NCI-H2227 (cell line): ENCODE data around the gene IMMP1L.

Source experiments
- DNase-seq: peaks from one replicate; lab custom pipeline; 2025; ENCODE audit not compliant: unreplicated experiment; lab: John Stamatoyannopoulos, UW

The IMMP1L gene

DNA sequence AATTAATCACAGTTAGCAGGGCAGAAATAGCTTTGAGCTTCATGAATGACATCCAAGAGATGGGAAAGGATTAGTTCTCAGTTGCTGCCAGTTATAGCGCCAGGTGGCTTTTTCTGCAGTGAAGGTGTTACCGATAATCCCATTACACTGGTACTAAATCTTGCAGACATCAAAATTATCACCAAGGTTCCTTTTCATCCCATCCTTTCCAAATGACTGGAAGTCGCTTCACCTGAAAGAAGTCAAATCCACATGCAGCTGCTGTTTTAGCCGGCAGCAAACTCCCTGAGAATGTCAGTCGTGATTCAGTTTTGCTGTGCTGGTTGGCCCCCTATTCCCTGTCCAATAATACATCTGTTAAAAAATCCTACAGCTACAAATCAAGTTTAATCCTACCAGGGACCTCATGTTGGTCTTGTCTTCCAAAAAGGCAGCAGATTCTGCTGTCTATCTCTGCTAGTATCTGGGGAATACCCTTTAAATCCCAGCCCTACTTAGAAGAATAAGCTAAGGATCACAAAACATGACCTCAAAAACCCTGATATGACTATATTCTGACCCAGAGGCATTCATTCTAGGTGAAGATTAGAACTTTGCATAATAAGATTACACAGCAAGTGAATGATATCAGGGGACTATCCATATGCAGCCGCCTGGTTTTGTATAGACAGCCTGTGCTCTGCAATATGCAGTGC is 31.7 kb downstream of the IMMP1L start:
- no peak for DNase-seq

DNA sequence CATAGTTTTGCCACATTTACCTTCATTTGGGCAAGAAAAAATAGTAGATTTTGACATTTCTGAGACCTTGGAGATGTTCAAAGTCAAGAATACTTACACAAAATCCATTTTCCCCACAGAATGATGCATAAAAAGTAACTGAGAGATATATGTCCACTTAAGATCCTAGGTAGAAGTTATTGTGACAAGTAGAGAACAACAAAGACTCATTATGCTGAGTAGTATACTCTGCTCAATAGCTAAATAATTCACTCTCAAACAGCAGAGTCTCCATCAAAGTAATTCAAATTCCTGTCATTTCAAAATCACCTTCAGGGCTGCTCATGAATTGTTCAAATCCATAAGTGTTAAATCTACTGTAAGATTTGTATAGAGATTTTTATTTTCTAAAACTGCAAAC is 35.3 kb downstream of the IMMP1L start:
- no peak for DNase-seq

DNA sequence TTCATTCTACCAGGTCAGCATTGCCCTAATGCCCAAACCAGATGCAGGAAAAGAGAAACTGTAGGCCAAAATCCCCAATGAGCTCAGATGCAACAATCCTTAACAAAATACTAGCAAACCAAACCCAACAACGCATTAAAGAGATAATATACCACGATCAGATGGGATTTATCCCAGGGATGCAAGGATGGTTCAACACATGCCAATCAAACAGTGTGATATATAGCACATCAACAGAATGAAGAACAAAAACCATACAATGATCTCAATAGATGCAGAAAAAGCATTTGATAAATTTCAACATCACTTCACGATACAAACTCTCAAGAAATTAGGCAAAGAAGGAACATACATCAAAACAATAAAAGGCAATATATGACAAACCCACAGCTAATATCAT is 45.0 kb downstream of the IMMP1L start:
- DNase-seq = no peak

DNA sequence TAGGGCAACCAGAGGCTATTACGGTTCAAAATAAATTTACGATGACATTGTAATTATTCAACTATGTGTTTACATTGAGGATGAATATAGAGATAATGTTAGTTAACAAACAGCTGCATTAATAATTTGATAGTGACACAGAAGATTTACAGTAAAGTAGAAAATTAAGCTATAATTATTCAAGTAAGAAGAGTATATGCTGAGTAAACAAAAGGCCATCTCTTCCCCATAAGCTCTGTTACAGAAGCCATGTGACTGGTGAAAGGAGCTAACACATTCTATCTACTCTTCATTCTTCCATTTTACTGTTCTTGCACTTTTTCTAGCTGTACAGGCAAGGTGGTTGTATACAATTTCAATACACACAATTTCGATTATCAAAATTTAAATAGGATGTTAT is 54.2 kb downstream of the IMMP1L start:
- no peak for DNase-seq

DNA sequence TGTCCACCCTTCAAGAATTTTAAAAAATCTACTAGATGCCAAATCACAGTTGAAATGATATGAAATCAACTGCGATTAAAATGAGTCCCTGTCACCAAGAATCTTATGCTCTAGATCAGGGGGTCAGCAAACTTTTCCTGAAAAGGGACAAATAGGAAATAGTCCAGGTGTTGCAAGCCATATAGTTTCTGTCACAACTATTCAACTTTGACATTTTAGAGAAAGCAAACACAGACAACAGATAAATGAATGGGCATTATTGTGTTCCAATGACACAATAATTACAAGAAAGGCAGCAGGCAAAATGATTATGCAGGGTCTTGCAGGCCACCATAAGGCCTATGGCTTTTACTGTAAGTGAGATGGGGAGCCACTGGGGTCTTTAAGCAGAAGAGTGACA is 58.6 kb downstream of the IMMP1L start:
- no peak for DNase-seq

DNA sequence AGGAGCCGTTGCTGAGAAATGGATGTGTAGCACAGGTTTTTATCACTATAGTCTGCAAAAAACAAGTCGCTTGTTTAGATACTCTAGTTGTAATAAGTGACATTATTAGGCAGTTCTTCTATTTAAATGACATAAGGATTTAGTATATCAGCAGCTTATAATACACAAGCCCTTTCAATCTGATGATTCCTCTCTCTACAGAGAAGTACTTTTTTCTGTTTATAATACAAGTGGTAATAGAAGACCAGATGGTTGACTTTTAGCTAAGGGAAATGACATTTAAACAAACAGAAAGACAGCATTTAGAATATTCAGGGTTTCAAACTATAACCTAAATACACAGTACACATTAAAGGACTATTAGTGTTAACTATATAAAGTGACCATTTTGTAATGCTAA is 60.4 kb downstream of the IMMP1L start:
- DNase-seq = no peak

DNA sequence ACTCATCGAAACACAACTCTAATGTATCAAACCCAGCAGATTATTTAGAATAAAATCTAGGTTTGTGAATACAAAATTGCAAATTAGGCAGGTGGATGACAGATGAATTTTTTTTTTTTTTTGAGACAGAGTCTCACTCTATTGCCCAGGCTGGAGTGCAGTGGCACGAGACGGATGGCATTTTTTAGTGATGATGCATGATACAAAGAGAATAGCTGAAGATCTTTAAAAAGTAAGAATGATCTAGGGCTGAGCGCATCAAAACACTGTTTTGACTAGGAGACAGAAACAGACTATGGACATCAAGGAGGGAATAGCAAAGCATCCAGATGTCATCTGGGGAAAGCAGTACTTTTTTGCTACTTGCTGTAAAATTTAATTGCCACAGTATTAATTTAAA is 63.8 kb downstream of the IMMP1L start:
- no peak for DNase-seq

DNA sequence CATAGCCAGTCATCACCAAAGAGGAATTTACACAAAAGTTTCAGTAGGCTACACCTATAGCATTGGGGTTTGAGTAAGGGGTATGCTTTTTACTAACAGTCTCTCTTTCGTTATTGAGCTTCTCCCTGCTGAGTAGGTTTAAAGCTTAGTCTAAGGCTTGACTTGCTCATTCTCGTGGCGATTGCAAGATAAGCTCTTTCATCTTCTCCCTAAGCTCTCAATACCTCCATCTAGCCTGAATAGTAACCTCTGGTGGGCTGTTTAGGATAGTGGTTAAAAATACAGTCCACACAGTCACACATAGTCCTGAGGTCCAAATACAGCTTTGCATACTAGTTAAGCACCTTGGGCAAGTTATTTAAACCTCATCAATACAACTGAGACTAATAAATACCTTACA is 65.6 kb downstream of the IMMP1L start:
- no peak for DNase-seq

DNA sequence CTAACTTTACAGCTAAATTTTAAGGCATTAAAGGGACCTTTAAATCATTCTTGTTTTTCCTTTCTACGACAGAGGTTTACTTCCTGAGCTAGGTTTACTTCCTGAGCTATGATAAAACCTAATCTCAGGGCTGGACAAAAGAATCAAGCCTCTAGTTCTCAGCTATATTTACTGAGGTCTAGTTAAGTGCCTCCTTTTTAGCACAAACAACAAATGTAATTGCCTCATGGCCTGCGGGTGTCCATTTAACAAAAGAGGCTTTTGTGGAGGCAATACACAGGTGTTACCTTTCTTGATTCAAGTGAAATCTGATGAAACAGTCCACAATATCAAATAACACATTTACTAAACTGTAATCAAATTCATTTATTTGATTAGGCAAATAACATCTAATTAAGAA is 67.3 kb downstream of the IMMP1L start:
- peak; percentile 83 for DNase-seq

DNA sequence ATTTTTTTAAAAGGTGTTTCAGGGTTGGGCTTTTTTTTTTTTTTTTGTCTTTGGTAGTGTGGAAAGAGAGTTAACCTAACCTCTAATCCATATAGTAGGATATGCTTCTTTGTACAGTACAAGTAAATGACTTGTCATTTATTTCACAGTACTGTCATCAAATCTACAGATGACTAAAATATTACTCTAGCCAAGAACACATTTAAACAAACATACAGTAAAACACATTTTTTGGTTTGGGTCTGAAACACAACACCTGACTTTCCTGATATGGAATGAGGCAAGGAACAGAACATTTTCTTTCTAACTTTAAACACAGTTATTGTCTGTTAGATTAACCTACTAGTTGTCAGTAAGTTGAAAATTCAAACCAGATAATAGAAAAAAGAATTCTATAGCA is 68.1 kb downstream of the IMMP1L start:
- no peak for DNase-seq

DNA sequence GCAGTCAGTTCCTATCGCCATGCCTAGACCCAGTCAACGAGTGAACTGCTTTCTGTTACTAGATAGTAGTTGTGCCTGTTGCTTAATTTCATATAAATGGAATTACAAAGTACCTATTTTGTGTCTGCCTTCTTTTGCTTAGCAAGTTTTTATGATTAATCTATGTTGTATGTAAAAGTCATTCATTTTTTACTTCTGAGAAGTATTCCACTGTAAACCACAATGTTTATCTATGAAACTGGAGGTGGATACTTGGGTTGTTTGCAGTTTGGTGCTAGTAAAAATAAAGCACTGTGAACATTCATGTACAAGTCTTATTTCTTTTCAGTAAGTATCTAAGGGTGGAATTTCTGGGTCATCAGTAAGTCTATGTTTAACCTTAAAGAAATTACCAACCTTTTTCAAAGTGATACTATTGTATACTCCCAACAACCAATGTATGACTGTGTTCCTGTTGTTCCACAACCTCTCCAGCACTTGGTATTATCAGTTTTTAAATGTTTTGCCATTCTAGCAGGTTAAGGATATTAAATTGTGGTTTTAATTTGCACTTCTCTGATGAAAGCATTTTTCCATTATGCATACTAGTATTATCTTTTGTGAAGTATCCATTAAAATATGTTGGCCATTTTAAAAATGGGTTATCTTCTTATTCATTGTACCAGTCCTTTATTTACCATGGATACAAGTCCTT is 71.5 kb downstream of the IMMP1L start:
- DNase-seq = no peak

DNA sequence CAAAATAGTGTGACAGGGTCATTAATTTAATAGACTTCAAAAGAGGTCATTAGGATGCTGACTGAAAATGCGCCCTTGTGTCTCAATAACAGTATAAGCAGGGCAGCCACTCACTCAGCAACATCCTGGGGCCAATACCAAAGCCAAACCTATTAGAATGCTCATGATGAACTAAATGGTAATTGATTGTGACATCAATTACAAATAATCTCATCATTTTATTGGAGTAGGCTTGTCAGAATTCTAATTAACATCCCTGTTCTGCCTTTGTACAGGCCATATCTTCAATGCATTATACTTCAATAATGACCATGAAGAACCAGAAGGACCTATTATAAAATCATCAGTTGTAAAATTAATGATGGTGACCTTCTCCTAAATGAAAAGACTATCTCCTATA is 75.6 kb downstream of the IMMP1L start:
- no peak for DNase-seq

DNA sequence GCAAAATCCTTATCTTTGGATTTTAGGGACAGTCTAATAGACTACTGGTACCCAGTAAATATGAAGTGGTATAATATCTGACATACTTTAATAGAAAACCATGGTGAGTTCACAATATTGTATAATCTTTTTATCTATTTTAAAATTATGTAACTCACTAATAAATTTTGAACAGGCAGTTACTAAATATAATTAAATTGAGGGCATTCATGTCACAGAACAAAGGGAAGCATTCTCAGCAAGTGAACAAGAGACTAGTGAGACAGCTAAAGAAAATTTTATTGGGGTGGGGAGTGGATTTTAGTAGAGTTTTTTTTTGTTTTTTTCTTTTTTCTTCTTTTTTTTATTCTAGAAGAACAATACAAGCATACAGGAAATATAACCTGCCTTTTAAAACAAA is 84.8 kb downstream of the IMMP1L start:
- no peak for DNase-seq

DNA sequence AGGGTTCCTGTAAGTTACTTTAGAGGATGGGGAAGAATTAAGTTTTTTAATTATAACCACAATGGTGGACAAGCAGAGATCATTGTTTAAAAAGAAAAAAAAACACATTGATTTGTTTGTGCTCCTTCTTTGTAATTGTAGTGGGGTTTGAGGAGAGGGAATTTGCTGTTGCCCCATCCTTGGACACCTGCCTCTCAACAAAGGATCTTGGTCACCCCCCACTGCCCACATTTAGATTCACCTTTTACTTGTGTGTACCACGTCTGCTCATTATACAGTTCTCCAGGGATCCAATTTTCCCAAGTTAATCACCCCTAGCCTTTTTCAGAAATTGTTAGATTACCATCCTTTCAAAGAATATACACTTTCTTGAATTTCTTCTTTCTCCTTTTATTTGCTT is 86.7 kb downstream of the IMMP1L start:
- no peak for DNase-seq

DNA sequence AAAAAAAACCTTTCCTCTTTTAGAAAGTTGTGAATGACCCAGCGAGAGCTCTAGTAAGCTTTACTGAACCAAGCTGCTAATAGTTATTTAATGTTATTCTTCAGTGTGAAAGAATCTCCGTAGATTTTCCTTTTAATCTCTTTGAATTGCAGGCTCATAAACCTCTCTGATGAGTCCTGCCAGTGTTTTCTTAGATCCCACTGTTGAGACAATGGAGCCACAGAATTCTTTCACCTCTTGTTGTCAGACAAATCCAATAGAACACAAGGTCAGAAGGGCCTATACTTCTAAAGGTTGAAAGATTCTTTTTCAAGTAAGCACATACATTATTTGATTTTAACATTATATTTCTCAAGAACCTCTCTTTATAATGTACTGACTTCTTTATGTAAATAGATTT is 87.6 kb downstream of the IMMP1L start:
- no peak for DNase-seq

DNA sequence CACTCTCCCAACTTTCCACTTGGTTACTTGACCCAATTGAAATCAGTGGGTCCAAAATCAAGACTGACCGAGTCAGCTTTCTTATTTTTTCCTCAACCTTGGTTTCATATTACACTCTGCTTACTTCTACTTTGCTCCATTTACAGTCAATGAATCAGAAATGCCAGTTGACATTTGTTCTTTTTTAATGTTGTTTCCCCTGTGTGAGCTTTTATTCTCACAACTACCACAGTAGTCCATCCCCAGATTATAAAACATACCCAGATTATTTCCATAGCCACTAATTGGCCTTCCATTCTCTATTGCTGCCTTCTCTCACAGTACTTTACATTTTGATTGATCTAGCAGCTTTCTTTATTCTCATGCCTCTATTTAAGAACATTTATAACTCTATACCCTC is 89.8 kb downstream of the IMMP1L start:
- no peak for DNase-seq

DNA sequence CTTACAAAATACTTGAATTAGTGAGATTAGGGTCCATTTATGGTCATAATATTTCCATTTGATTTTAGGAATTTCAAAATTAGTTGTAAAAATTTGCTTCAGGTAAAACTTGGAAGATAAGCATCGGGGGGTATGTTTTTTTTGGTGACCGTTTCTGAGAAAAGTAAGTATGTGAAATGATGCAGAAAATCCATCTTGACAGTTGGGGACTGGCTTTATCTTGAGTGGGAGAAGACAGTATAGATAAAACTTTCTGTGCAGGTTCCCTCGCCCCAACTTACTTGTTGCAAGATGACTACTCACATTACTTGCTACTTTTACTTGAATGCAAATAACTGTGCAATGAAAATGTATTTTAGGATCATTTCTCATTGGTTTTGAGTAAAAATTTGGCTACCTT is 90.3 kb downstream of the IMMP1L start:
- DNase-seq = no peak

DNA sequence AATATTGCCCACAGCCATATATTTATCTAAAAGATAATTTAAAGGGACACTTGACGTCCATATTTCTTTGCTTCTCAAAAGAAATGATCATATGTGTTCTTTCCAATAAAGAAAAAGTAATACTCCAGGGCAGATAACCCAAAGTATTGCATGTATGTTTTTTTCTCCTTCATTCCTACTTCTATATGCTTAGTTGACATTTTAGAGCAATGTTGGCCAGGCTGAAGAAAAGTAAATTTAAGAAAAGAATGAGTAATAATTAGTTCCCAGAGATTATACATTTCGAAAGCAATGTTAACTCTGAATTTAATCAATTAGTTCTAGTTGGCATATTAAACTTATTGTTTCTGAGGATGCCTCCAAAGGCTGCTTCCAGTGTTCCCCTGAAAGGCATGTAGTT is 91.6 kb downstream of the IMMP1L start:
- no peak for DNase-seq

DNA sequence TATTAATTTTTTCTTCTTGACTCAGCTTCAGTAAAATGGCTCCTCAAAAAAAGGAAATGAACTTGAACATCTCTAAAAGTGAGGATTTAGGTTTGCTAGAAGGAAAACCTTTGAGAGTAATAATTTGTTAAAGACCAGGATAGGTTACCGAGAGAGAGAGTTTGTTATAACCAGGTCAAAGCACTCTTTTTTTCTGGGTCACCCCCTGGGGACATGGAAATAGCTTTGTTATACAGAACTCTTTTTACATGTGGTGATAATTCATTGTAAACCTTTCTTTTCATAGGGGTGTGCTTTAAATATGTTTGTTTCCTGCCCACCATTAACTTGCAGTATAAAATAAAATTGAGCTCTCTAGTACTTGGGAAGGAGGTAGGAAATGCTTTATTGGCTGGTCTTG is 92.1 kb downstream of the IMMP1L start:
- peak; percentile 38 for DNase-seq

DNA sequence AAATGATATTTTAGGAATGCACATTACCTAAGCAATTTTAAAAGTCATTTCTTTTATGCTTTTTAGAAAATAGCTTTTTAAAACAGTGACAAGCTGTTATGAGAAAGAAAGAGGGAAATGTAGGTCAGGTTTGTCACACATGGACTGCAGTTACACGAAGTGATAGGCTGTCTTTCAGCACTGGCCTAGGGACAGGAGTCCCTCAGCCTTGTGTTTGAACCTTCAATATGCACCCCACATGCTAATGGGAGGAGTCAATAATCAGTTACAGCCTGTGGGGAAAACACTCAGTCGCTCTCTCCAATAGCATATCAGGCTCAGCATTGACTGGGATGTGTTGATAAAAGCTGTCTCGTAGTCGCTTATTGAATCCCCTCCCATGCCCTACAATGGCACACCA is 94.0 kb downstream of the IMMP1L start:
- DNase-seq = no peak

DNA sequence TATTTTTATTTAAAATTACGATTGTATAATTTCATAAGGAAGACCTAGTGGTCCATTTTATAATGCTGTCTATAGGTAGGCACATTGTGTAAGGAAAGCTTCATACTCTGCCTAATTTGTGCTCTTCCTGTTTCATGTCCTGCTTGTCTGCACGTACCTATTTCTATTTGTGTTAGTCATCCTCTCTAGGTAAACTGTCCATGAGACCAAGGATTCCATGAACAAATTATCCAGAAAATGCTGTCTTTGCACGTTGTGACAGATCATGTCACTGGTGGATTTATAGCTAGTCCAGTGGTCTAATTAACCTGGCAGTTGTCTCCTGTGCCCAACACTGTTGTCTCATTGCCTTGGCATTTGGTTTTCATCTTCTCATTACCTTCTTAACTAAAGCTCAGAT is 95.1 kb downstream of the IMMP1L start:
- no peak for DNase-seq

DNA sequence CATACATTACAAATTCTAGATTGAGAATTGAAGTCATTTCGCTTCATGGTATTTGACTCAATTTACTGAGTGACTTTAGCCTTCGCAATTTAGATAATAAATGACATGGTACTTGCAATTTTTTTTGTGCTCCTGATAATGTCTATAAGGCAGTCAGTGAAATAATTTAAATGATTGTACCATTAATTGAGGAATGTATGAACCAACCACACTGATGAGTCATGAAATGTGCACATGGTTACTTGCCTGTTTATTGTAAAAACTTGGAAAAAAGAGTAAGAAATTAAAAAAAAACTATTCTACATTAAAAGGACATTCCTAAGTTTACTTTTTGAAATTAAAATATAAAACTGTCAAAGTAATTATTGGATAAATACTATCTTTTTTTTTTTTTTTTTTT is 96.5 kb downstream of the IMMP1L start:
- no peak for DNase-seq

DNA sequence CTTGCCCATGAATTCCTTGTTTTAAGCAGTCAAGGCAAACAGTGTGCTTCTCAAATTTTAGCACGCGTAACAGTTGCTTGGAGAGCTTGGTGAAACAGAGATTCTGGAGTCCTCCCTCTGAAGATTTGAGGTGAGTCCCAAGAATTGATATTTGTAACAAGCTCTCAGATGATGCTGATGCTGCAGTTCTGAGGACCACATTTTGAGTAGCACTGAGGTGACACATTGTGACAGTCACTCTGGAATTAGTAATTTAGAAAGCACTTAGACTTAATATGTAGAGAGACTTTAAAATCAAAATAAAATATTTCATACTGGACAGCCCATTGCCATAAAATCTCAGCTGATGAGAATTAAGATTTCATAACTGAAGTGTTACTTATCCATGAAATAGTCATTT is 101.2 kb downstream of the IMMP1L start:
- DNase-seq = no peak
